ENCODE data around the gene LRRC61. TPM values are rescaled to one million over a fixed set of nuclear protein-coding genes. Genes with fewer than 3 reads are reported as not detected.

The LRRC61 gene
- polyA plus RNA-seq, 4 donors = 21.5 to 34.3 (median 24.2) TPM

GRCh38 chr7:150368884-150369747 is 46.0 kb downstream of the LRRC61 start:
- peak in 1 of 4 donors; percentile 65 for DNase-seq (ENCODE audit: low read depth in 4 of 4, low spot score in 3 of 4)

- DNase-seq (ENCODE audit: low read depth in 4 of 4, low spot score in 3 of 4) = no peak
Observed at GRCh38 chr7:150369748-150370501, 46.8 kb downstream of the LRRC61 start.

- no peak for DNase-seq (ENCODE audit: low read depth in 4 of 4, low spot score in 3 of 4)
Observed at GRCh38 chr7:150370612-150371071, 47.5 kb downstream of the LRRC61 start.

GRCh38 chr7:150371131-150371995 is 48.2 kb downstream of the LRRC61 start:
- DNase-seq (ENCODE audit: low read depth in 4 of 4, low spot score in 3 of 4) = no peak

- no peak for DNase-seq (ENCODE audit: low read depth in 4 of 4, low spot score in 3 of 4)
Observed at GRCh38 chr7:150371996-150372270, 48.8 kb downstream of the LRRC61 start.

GRCh38 chr7:150372271-150373048 is 49.3 kb downstream of the LRRC61 start:
- no peak for DNase-seq (ENCODE audit: low read depth in 4 of 4, low spot score in 3 of 4)

- no peak for DNase-seq (ENCODE audit: low read depth in 4 of 4, low spot score in 3 of 4)
Observed at GRCh38 chr7:150373049-150373801, 50.1 kb downstream of the LRRC61 start.

GRCh38 chr7:150374026-150374425 is 50.9 kb downstream of the LRRC61 start:
- DNase-seq (ENCODE audit: low read depth in 4 of 4, low spot score in 3 of 4) = no peak

- no peak for DNase-seq (ENCODE audit: low read depth in 4 of 4, low spot score in 3 of 4)
Observed at GRCh38 chr7:150374472-150374871, 51.3 kb downstream of the LRRC61 start.

GRCh38 chr7:150375662-150376521 is 52.7 kb downstream of the LRRC61 start:
- no peak for DNase-seq (ENCODE audit: low read depth in 4 of 4, low spot score in 3 of 4)

- DNase-seq (ENCODE audit: low read depth in 4 of 4, low spot score in 3 of 4) = no peak
Observed at GRCh38 chr7:150376560-150376959, 53.4 kb downstream of the LRRC61 start.

- no peak for DNase-seq (ENCODE audit: low read depth in 4 of 4, low spot score in 3 of 4)
Observed at GRCh38 chr7:150377196-150377595, 54.0 kb downstream of the LRRC61 start.

- DNase-seq (ENCODE audit: low read depth in 4 of 4, low spot score in 3 of 4) = no peak
Observed at GRCh38 chr7:150377635-150378034, 54.5 kb downstream of the LRRC61 start.

- no peak for DNase-seq (ENCODE audit: low read depth in 4 of 4, low spot score in 3 of 4)
Observed at GRCh38 chr7:150378115-150378852, 55.1 kb downstream of the LRRC61 start.

GRCh38 chr7:150378853-150379440 is 55.8 kb downstream of the LRRC61 start, which contains the start of gene ZNF775:
ZNF775 (plus strand) TSS chr7:150379330; CDS start chr7:150388471, 9,141 bp downstream.
- DNase-seq (ENCODE audit: low read depth in 4 of 4, low spot score in 3 of 4) = peak; percentile 83 to 92 (median 90)

- no peak for DNase-seq (ENCODE audit: low read depth in 4 of 4, low spot score in 3 of 4)
Observed at GRCh38 chr7:150379441-150380379, 56.6 kb downstream of the LRRC61 start.
